GM18520 (cell line): ENCODE results near the gene CENPP.

ENCODE experiments used
- ATAC-seq: cut with Tn5 transposase; IDR thresholded peaks from one replicate; pipeline ENCODE4 v1.9.1; 2021; ENCODE audit not compliant: unreplicated experiment

Gene CENPP

GRCh38 chr9:92503156-92503555 lies 177.4 kb downstream of the CENPP start:
- ATAC-seq, result no peak

GRCh38 chr9:92504881-92505280 lies 179.1 kb downstream of the CENPP start:
- no peak for ATAC-seq

GRCh38 chr9:92506184-92506857 lies 180.6 kb downstream of the CENPP start:
- no peak for ATAC-seq

- no peak for ATAC-seq
Measured at GRCh38 chr9:92507005-92507404, 181.3 kb downstream of the CENPP start.

GRCh38 chr9:92507496-92507895 lies 181.7 kb downstream of the CENPP start:
- no peak for ATAC-seq

GRCh38 chr9:92508018-92508820 lies 182.5 kb downstream of the CENPP start:
- ATAC-seq, result no peak

GRCh38 chr9:92509050-92509449 lies 183.3 kb downstream of the CENPP start:
- ATAC-seq, result no peak

- no peak for ATAC-seq
Measured at GRCh38 chr9:92510747-92511146, 185.0 kb downstream of the CENPP start.

GRCh38 chr9:92512622-92513021 lies 186.9 kb downstream of the CENPP start:
- no peak for ATAC-seq

- no peak for ATAC-seq
Measured at GRCh38 chr9:92513349-92513748, 187.6 kb downstream of the CENPP start.

- ATAC-seq, result no peak
Measured at GRCh38 chr9:92514635-92515034, 188.9 kb downstream of the CENPP start.

GRCh38 chr9:92516521-92516920 lies 190.8 kb downstream of the CENPP start:
- ATAC-seq, result no peak

GRCh38 chr9:92517046-92517445 lies 191.3 kb downstream of the CENPP start:
- no peak for ATAC-seq

- no peak for ATAC-seq
Measured at GRCh38 chr9:92518199-92518598, 192.4 kb downstream of the CENPP start.

- ATAC-seq, result no peak
Measured at GRCh38 chr9:92520837-92521236, 195.1 kb downstream of the CENPP start.

- ATAC-seq, result no peak
Measured at GRCh38 chr9:92522983-92523970, 197.5 kb downstream of the CENPP start.

- no peak for ATAC-seq
Measured at GRCh38 chr9:92524881-92525280, 199.1 kb downstream of the CENPP start.

- no peak for ATAC-seq
Measured at GRCh38 chr9:92525306-92525705, 199.6 kb downstream of the CENPP start.

- ATAC-seq, result no peak
Measured at GRCh38 chr9:92527291-92527828, 201.6 kb downstream of the CENPP start.

GRCh38 chr9:92527832-92528521 lies 202.2 kb downstream of the CENPP start:
- no peak for ATAC-seq

GRCh38 chr9:92528522-92528849 lies 202.7 kb downstream of the CENPP start:
- ATAC-seq, result no peak
